RPMI8226 (cell line): ENCODE results near the gene ATXN1L.
"Not testable (repeated sequence)": the region's sequence is repeated elsewhere in the genome, so short reads cannot be mapped to it uniquely, and the experiment has no call there.

Experiments used
- DNase-seq: peaks from one replicate; pipeline ENCODE4 v3.0.0-alpha.2; 2015

ATXN1L gene

GRCh38 chr16:71894921-71895678 is 49.3 kb downstream of the ATXN1L start, which contains the start of gene IST1:
Gene IST1 (plus strand): TSS chr16:71895531. CDS start chr16:71915641, 20,110 bp downstream.
- peak; percentile 100 for DNase-seq

GRCh38 chr16:71895679-71896365 is 50.0 kb downstream of the ATXN1L start:
- DNase-seq = peak; percentile 51

- no peak for DNase-seq
Observed at GRCh38 chr16:71896764-71897368, 51.1 kb downstream of the ATXN1L start.

GRCh38 chr16:71899171-71899570 is 53.4 kb downstream of the ATXN1L start:
- DNase-seq = no peak

- no peak for DNase-seq
Observed at GRCh38 chr16:71902656-71903365, 57.0 kb downstream of the ATXN1L start.

- no peak for DNase-seq
Observed at GRCh38 chr16:71903608-71904007, 57.8 kb downstream of the ATXN1L start.

GRCh38 chr16:71904239-71904638 is 58.5 kb downstream of the ATXN1L start:
- no peak for DNase-seq

- not testable (repeated sequence) for DNase-seq
Observed at GRCh38 chr16:71905765-71906164, 60.0 kb downstream of the ATXN1L start.
